CD4-positive, alpha-beta memory T cell (primary cell): Measurements from ENCODE around the gene RBBP8. TPM values are rescaled to one million over a fixed set of nuclear protein-coding genes. Genes with fewer than 3 reads are reported as not detected.

Source experiments
- CTCF ChIA-PET: fragments of 350-600 bp; sonication (Branson Sonifier 250); formaldehyde crosslinking; loops from one replicate; lab custom pipeline; 2021; ENCODE audit warnings: inconsistent platforms; ENCODE audit not compliant: partially characterized antibody; lab: Charles Lee
- POLR2A ChIA-PET: fragments of 350-600 bp; sonication (Branson Sonifier 250); formaldehyde crosslinking; loops from one replicate; lab custom pipeline; 2021; ENCODE audit not compliant: partially characterized antibody; lab: Charles Lee
- DNase-seq, 5 donors: peaks; one replicate each; pipeline versions ENCODE4 v3.0.0 to v3.0.0-alpha.2; 2020 to 2022; ENCODE audit warnings: mixed read lengths in 1 of 5
- H3K27ac ChIP-seq: one replicate; pipeline ENCODE4 v1.7.0; 2013; ENCODE audit warnings: low read depth, low read length
- H3K27me3 ChIP-seq: 2 replicates; pipeline ENCODE4 v1.7.0; 2013; ENCODE audit warnings: mild to moderate bottlenecking, low read length, moderate library complexity; ENCODE audit not compliant: insufficient read depth
- H3K36me3 ChIP-seq: 2 replicates; pipeline ENCODE4 v1.7.0; 2013; ENCODE audit warnings: mild to moderate bottlenecking, low read length, moderate library complexity; ENCODE audit not compliant: insufficient read depth
- H3K4me1 ChIP-seq: 2 replicates; pipeline ENCODE4 v1.7.0; 2013; ENCODE audit warnings: mild to moderate bottlenecking, low read length, moderate library complexity; ENCODE audit not compliant: insufficient read depth
- H3K4me3 ChIP-seq, 2 donors: one replicate each; pipeline ENCODE4 v1.7.0; 2013; ENCODE audit warnings: low read length in 2 of 2, mild to moderate bottlenecking in 1 of 2
- H3K9me3 ChIP-seq, 2 donors: one replicate each; pipeline ENCODE4 v1.7.0; 2013; ENCODE audit warnings: low read length in 2 of 2, control low read depth in 1 of 2; ENCODE audit not compliant: control insufficient read depth in 1 of 2
- H3K27ac Mint-ChIP-seq, 7 donors: one replicate each; pipeline ENCODE4 v1.8.0; 2020 to 2021; ENCODE audit warnings: mixed read lengths in 7 of 7, mild to moderate bottlenecking in 6 of 7, inconsistent platforms in 3 of 7, moderate library complexity in 3 of 7
- H3K27me3 Mint-ChIP-seq, 2 donors: one replicate each; pipeline ENCODE4 v1.8.0; 2020 to 2021; ENCODE audit warnings: mixed read lengths in 2 of 2
- H3K36me3 Mint-ChIP-seq, 2 donors: one replicate each; pipeline ENCODE4 v1.8.0; 2020 to 2021; ENCODE audit warnings: mixed read lengths in 2 of 2, inconsistent platforms in 1 of 2, mild to moderate bottlenecking in 1 of 2
- H3K4me1 Mint-ChIP-seq, 4 donors: one replicate each; pipeline ENCODE4 v1.8.0; 2020 to 2021; ENCODE audit warnings: mixed read lengths in 4 of 4, mild to moderate bottlenecking in 1 of 4
- H3K4me3 Mint-ChIP-seq, 8 donors: one replicate each; pipeline ENCODE4 v1.8.0; 2020 to 2021; ENCODE audit warnings: mixed read lengths in 8 of 8, mild to moderate bottlenecking in 7 of 8, moderate library complexity in 6 of 8, inconsistent platforms in 3 of 8
- H3K9me3 Mint-ChIP-seq, 8 donors: one replicate each; pipeline ENCODE4 v1.8.0; 2020 to 2021; ENCODE audit warnings: mixed read lengths in 8 of 8, mild to moderate bottlenecking in 5 of 8, inconsistent platforms in 3 of 8, moderate library complexity in 1 of 8
- intact Hi-C: fragments of 100-400 bp; cut with micrococcal nuclease; formaldehyde crosslinking; loops from one replicate; pipeline ENCODE4 v1.15.1; 2023
- polyA plus RNA-seq, 2 donors: library from polyadenylated mRNA; unstranded; fragments of 300-500 nt; fragmentation: Illumina TruSeq; gene quantifications; one replicate each; pipeline ENCODE4 v1.2.3, GENCODE V29; 2021
- total RNA-seq, 2 experiments: library from RNA; stranded (reverse); gene quantifications; one replicate each; pipeline ENCODE4 v1.2.3, GENCODE V29; 2021

RBBP8 gene
- total and polyA plus RNA-seq, 4 experiments from 2014 or later, result 1.4 to 3.0 (median 2.5) TPM

DNA sequence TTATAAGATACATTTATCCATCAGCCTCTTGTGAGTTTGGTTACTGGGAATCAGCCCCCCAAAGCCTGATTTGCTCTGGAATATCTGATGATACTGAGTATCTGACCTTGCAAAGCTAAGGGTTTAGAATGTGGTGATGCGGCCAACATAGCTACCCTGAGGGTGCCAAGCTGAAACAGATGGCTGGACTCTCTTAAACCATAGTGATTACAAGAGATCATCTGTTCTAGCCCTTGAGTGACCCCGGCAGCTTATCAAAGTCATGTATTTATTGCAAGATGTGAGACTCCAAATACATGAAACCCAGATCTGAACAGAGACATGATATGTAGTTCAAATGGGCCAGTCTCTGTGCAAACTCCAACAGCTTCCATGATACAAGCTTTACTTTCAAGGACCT lies 124.0 kb downstream of the RBBP8 start:
- Mint-ChIP-seq H3K4me1 (peaks cover 0 to 4% (median under 1%) of the 10 kb centered on the region in 4 donors), H3K27me3 (no peaks in the 10 kb centered on the region), H3K27ac (no peak overlapping the region), H3K9me3 (no peaks in the 10 kb centered on the region), H3K4me3 (no peak overlapping the region), H3K36me3 (no peaks in the 10 kb centered on the region)
- Histone ChIP-seq H3K27me3 (no peaks in the 10 kb centered on the region), H3K4me3 (no peak overlapping the region), H3K9me3 (no peaks in the 10 kb centered on the region), H3K36me3 (no peaks in the 10 kb centered on the region), H3K4me1 (no peaks in the 10 kb centered on the region), H3K27ac (no peak overlapping the region)
- ChIA-PET CTCF (interaction anchor here (0.6 to 1.8 kb wide), 3 partner anchors 9 to 355 kb away, joined by 3 to 5 read pairs (median 3); no protein-coding TSS in a partner anchor), POLR2A (interaction anchor here (1.5 kb wide), 1 partner anchor 10 kb away, joined by 4 read pairs; no protein-coding TSS in a partner anchor)
- no peak for DNase-seq
- intact Hi-C loops, result no loop called here

DNA sequence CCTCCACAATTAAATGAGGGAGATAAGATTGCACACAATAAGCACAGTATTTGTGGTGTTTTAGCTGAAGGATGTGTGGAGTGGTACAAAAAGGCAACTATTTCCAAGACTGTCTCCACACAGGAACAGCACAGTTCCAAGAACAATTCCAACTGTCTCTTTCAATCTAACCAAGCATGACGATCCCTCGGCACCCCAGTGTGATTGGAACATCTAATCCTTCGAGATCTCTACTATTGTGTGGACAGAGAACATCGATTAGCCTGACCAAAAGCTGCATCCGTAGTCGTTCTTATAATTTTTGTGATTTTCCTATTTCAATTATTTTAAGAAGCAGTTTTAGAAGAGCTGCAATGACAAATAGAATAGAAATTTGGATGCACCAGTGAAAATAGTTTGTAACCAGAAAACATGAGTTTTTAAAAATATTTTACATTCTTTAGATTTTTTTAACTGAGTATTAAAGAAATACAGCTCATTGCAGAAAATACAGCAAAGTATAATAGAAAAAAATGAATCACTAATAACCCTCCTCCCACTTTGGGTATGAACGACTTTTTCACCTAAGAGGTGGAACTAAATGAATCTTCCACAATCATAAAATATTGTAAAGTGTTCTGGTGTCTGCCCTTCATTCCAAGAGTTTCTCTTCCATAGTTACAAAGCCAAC lies 125.8 kb downstream of the RBBP8 start:
- DNase-seq, result no peak
- Mint-ChIP-seq H3K9me3 (peaks cover 0 to 9% (median 6%) of the 10 kb centered on the region in 8 donors), H3K27me3 (no peaks in the 10 kb centered on the region), H3K27ac (no peak overlapping the region), H3K36me3 (no peaks in the 10 kb centered on the region), H3K4me3 (no peak overlapping the region), H3K4me1 (peaks cover 0 to 2% (median 0%) of the 10 kb centered on the region in 4 donors)
- H3K9me3 ChIP-seq, result no peaks in the 10 kb centered on the region
- no peaks in the 10 kb centered on the region for H3K36me3 ChIP-seq
- ChIA-PET POLR2A (no interaction called here), CTCF (no interaction called here)
- H3K27me3 ChIP-seq, result no peaks in the 10 kb centered on the region
- intact Hi-C loops, result no loop called here
- no peak overlapping the region for H3K27ac ChIP-seq
- no peaks in the 10 kb centered on the region for H3K4me1 ChIP-seq
- H3K4me3 ChIP-seq, result no peak overlapping the region

GRCh38 chr18:23059541-23060465 lies 126.7 kb downstream of the RBBP8 start:
- Histone ChIP-seq H3K27ac (no peak overlapping the region), H3K27me3 (no peaks in the 10 kb centered on the region), H3K4me3 (no peak overlapping the region), H3K4me1 (no peaks in the 10 kb centered on the region), H3K9me3 (no peaks in the 10 kb centered on the region), H3K36me3 (no peaks in the 10 kb centered on the region)
- intact Hi-C loops, result no loop called here
- no peak for DNase-seq
- Mint-ChIP-seq H3K4me1 (no peaks in the 10 kb centered on the region), H3K27me3 (no peaks in the 10 kb centered on the region), H3K27ac (no peak overlapping the region), H3K9me3 (peaks cover 0 to 9% (median 6%) of the 10 kb centered on the region in 8 donors), H3K4me3 (no peak overlapping the region), H3K36me3 (no peaks in the 10 kb centered on the region)
- ChIA-PET CTCF (no interaction called here), POLR2A (no interaction called here)

DNA sequence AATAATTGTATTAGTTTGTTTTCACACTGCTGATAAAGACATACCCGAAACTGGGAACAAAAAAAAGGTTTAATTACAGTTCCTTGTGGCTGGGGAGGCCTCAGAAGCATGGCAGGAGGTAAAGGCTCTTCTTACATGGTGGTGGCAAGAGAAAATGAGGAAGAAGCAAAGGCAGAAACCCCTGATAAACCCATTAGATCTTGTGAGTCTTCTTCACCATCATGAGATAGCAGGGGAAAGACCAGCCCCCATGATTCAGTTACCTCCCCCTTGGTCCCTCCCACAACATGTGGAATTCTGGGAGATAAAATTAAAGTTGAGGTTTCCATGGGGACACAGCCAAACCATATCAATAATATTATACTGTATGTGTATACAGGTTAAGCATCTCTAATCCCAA lies 128.9 kb downstream of the RBBP8 start:
- peaks cover 0 to 9% (median 2%) of the 10 kb centered on the region in 4 donors for H3K4me1 Mint-ChIP-seq
- H3K27me3 Mint-ChIP-seq, result no peaks in the 10 kb centered on the region
- peaks cover 0 to 11% (median 6%) of the 10 kb centered on the region in 8 donors for H3K9me3 Mint-ChIP-seq
- Histone ChIP-seq H3K27me3 (no peaks in the 10 kb centered on the region), H3K9me3 (no peaks in the 10 kb centered on the region), H3K4me3 (no peak overlapping the region), H3K4me1 (no peaks in the 10 kb centered on the region), H3K36me3 (no peaks in the 10 kb centered on the region), H3K27ac (no peak overlapping the region)
- H3K4me3 Mint-ChIP-seq, result no peak overlapping the region
- ChIA-PET CTCF (no interaction called here), POLR2A (no interaction called here)
- no peaks in the 10 kb centered on the region for H3K36me3 Mint-ChIP-seq
- no peak overlapping the region for H3K27ac Mint-ChIP-seq
- intact Hi-C loops, result no loop called here
- no peak for DNase-seq

- POLR2A ChIA-PET, result interaction anchor here (0.8 kb wide), 1 partner anchor 14 kb away, joined by 3 read pairs; no protein-coding TSS in a partner anchor
- Histone ChIP-seq H3K4me3 (no peak overlapping the region), H3K27me3 (no peaks in the 10 kb centered on the region), H3K4me1 (peaks cover 8% of the 10 kb centered on the region), H3K27ac (no peak overlapping the region), H3K9me3 (no peaks in the 10 kb centered on the region), H3K36me3 (no peaks in the 10 kb centered on the region)
- Mint-ChIP-seq H3K27me3 (no peaks in the 10 kb centered on the region), H3K9me3 (peaks cover 3 to 14% (median 7%) of the 10 kb centered on the region in 8 donors), H3K4me3 (no peak overlapping the region), H3K27ac (no peak overlapping the region), H3K4me1 (peaks cover 7 to 20% (median 10%) of the 10 kb centered on the region in 4 donors), H3K36me3 (no peaks in the 10 kb centered on the region)
- DNase-seq, result no peak
- intact Hi-C loops, result no loop called here
- CTCF ChIA-PET, result interaction anchor here (0.7 to 0.8 kb wide), 2 partner anchors 10 to 40 kb away, joined by 4 read pairs; no protein-coding TSS in a partner anchor
These were observed 130.4 kb downstream of the RBBP8 start for GRCh38 chr18:23063502-23063901.

- DNase-seq, result no peak
- Histone ChIP-seq H3K4me3 (no peak overlapping the region), H3K27me3 (no peaks in the 10 kb centered on the region), H3K9me3 (no peaks in the 10 kb centered on the region), H3K4me1 (peaks cover 26% of the 10 kb centered on the region), H3K27ac (no peak overlapping the region), H3K36me3 (no peaks in the 10 kb centered on the region)
- H3K36me3 Mint-ChIP-seq, result no peaks in the 10 kb centered on the region
- peaks cover 3 to 14% (median 7%) of the 10 kb centered on the region in 8 donors for H3K9me3 Mint-ChIP-seq
- POLR2A ChIA-PET, result no interaction called here
- H3K4me3 Mint-ChIP-seq, result no peak overlapping the region
- intact Hi-C loops, result no loop called here
- CTCF ChIA-PET, result interaction anchor here (1.2 to 1.7 kb wide), 2 partner anchors 9 to 65 kb away, joined by 3 to 5 read pairs; no protein-coding TSS in a partner anchor
- peaks cover 21 to 38% (median 26%) of the 10 kb centered on the region in 4 donors for H3K4me1 Mint-ChIP-seq
- no peaks in the 10 kb centered on the region for H3K27me3 Mint-ChIP-seq
- H3K27ac Mint-ChIP-seq, result no peak overlapping the region
These were observed 132.2 kb downstream of the RBBP8 start for GRCh38 chr18:23065234-23065806.
